HepG2 (cell line): ENCODE data around the gene ERRFI1. TPM values are rescaled to one million over a fixed set of nuclear protein-coding genes. Genes with fewer than 3 reads are reported as not detected.
A peak's percentile ranks its signal among the peaks of the same experiment; 100 is the strongest.

Experiments used
- ARNT2 ChIP-seq: sonication (generic); formaldehyde crosslinking; IDR thresholded peaks from 2 replicates; pipeline ENCODE4 v1.8.0; 2022; ENCODE audit warnings: mild to moderate bottlenecking, low read depth, missing genetic modification reagents, moderate library complexity
- DMAP1 ChIP-seq: IDR thresholded peaks from 2 replicates; pipeline ENCODE4 v1.6.1; 2016
- GFI1 ChIP-seq: sonication (generic); formaldehyde crosslinking; IDR thresholded peaks from 2 replicates; pipeline ENCODE4 v1.5.0; 2020; ENCODE audit warnings: missing genetic modification reagents, mild to moderate bottlenecking, borderline replicate concordance
- JDP2 ChIP-seq: sonication (generic); formaldehyde crosslinking; IDR thresholded peaks from 2 replicates; pipeline ENCODE4 v1.8.1; 2022; ENCODE audit warnings: missing genetic modification reagents, borderline replicate concordance
- MAFF ChIP-seq: IDR thresholded peaks from 2 replicates; pipeline ENCODE4 v1.6.1; 2011; ENCODE audit warnings: low read depth, low read length, improper control_type of control experiment
- NR1H2 ChIP-seq: sonication (generic); formaldehyde crosslinking; IDR thresholded peaks from 2 replicates; pipeline ENCODE4 v1.8.1; 2022; ENCODE audit warnings: low read depth, missing genetic modification reagents, borderline replicate concordance
- SALL1 ChIP-seq: sonication (generic); formaldehyde crosslinking; IDR thresholded peaks from 2 replicates; pipeline ENCODE4 v1.8.0; 2022; ENCODE audit warnings: mild to moderate bottlenecking, missing genetic modification reagents
- SALL2 ChIP-seq: sonication (generic); formaldehyde crosslinking; IDR thresholded peaks from 2 replicates; pipeline ENCODE4 v1.8.1; 2023; ENCODE audit warnings: mild to moderate bottlenecking, missing genetic modification reagents, inconsistent platforms
- ZHX2 ChIP-seq, 2 experiments: sonication (generic) in 1 of 2; formaldehyde crosslinking in 1 of 2; IDR thresholded peaks; 2 replicates each; pipeline versions ENCODE4 v1.6.1 to v1.9.0; 2014 to 2022; ENCODE audit warnings: antibody characterized with exemption in 1 of 2, borderline replicate concordance in 1 of 2, inconsistent platforms in 1 of 2, low read depth in 1 of 2, missing genetic modification reagents in 1 of 2
- ZNF143 ChIP-seq: sonication (generic); formaldehyde crosslinking; IDR thresholded peaks from 2 replicates; pipeline ENCODE4 v1.4.0; 2020; ENCODE audit warnings: missing genetic modification reagents
- ZNF225 ChIP-seq: sonication (generic); formaldehyde crosslinking; IDR thresholded peaks from 2 replicates; pipeline ENCODE4 v1.4.0; 2020; ENCODE audit warnings: mild to moderate bottlenecking, missing genetic modification reagents
- ZNF430 ChIP-seq: sonication (generic); formaldehyde crosslinking; IDR thresholded peaks from 2 replicates; pipeline ENCODE4 v1.9.0; 2021; ENCODE audit warnings: mild to moderate bottlenecking, missing genetic modification reagents
- ZNF446 ChIP-seq: sonication (generic); formaldehyde crosslinking; IDR thresholded peaks from 2 replicates; pipeline ENCODE4 v1.5.0; 2020; ENCODE audit warnings: mild to moderate bottlenecking, missing genetic modification reagents
- ZNF780A ChIP-seq: sonication (generic); formaldehyde crosslinking; IDR thresholded peaks from 2 replicates; pipeline ENCODE4 v1.8.0; 2022; ENCODE audit warnings: mild to moderate bottlenecking, missing genetic modification reagents, moderate library complexity
- ZNF816 ChIP-seq: sonication (generic); formaldehyde crosslinking; IDR thresholded peaks from 2 replicates; pipeline ENCODE4 v1.8.0; 2022; ENCODE audit warnings: missing genetic modification reagents, mild to moderate bottlenecking, borderline replicate concordance
- polyA plus RNA-seq, 8 experiments: library from polyadenylated mRNA; depleted of rRNA in 3 of 8; stranded (reverse) in 7 of 8; unstranded in 1 of 8; fragments of >200 nt; fragmentation: Illumina TruSeq in 4 of 8; extraction: Trizol in 4 of 8; gene quantifications; 2 replicates each; pipeline versions ENCODE4 v1.2.1 to v1.2.3, GENCODE V29; 2011 to 2016; ENCODE audit warnings: low read depth in 4 of 8, missing spikeins in 1 of 8, mixed read lengths in 1 of 8; ENCODE audit not compliant: insufficient read depth in 1 of 8
- total RNA-seq, 5 experiments: library from RNA; depleted of rRNA; stranded (reverse); fragments of >200 nt; fragmentation: Illumina TruSeq; extraction: Trizol; gene quantifications; 2 replicates each; pipeline ENCODE4 v1.2.3, GENCODE V29; 2016; ENCODE audit warnings: low read depth in 1 of 5
- TF ChIP-seq, protein P1 (sequence below): IDR thresholded peaks from 2 replicates; pipeline ENCODE4 v1.6.1; 2016; ENCODE audit warnings: mild to moderate bottlenecking
- TF ChIP-seq, protein P2 (sequence below): sonication (generic); formaldehyde crosslinking; IDR thresholded peaks from 2 replicates; pipeline ENCODE4 v1.5.0; 2020; ENCODE audit warnings: missing genetic modification reagents
- TF ChIP-seq, protein P3 (sequence below): IDR thresholded peaks from 2 replicates; pipeline ENCODE4 v1.4.0; 2020; ENCODE audit warnings: mild to moderate bottlenecking, missing genetic modification reagents

ERRFI1 gene
- total and polyA plus RNA-seq, 2 of the 13 experiments (the other 11 are each of a cell fraction or from before 2014, with no cell fraction given), result 84.4 to 753 TPM

DNA sequence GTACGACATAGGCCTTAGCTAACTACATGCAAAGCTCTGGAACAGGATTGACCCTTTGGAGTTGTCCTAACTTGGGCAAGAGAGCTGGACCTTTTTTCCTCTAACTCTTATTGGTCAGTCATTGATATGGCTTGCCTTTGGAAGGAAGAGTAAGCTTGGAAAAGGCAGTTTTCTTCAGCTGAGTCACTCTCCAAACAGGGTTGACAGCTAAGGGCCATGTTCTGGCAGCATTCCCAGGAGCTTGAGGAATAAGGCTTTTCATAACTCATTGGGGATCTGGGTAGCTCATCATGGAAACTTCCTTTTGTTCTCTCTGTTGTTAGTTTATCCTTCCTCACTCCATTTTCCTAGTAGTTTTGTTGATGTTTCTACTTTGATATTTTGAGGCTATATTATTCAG is 14.5 kb upstream of the ERRFI1 start (continued):
- TF ChIP-seq ZHX2 (IDR thresholded peaks at IDR 0.05; ENCODE audit: low read depth) (no peak), ZHX2 (CRISPR knock-in tag; IDR thresholded peaks at IDR 0.05; ENCODE audit: borderline replicate concordance) (no peak), ARNT2 (no peak), DMAP1 (CRISPR knock-in tag) (no peak), ZNF430 (no peak), ZNF143 (CRISPR knock-in tag) (no peak), ZNF446 (CRISPR knock-in tag) (no peak), ZNF816 (CRISPR knock-in tag) (no peak), ZNF780A (CRISPR knock-in tag) (no peak), GFI1 (peak; percentile 49; the same call in 1 of the 2 replicates), SALL1 (peak; percentile 44), JDP2 (no peak), ZNF225 (CRISPR knock-in tag) (no peak), MAFF (peak; percentile 40; the same call in 1 of the 2 replicates), SALL2 (CRISPR knock-in tag) (no peak), NR1H2 (CRISPR knock-in tag) (no peak)
- TF ChIP-seq, protein P1, sequence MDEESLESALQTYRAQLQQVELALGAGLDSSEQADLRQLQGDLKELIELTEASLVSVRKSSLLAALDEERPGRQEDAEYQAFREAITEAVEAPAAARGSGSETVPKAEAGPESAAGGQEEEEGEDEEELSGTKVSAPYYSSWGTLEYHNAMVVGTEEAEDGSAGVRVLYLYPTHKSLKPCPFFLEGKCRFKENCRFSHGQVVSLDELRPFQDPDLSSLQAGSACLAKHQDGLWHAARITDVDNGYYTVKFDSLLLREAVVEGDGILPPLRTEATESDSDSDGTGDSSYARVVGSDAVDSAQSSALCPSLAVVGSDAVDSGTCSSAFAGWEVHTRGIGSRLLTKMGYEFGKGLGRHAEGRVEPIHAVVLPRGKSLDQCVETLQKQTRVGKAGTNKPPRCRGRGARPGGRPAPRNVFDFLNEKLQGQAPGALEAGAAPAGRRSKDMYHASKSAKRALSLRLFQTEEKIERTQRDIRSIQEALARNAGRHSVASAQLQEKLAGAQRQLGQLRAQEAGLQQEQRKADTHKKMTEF (CRISPR knock-in tag), result peak; percentile 43; the same call in 1 of the 2 replicates
- TF ChIP-seq, protein P2, sequence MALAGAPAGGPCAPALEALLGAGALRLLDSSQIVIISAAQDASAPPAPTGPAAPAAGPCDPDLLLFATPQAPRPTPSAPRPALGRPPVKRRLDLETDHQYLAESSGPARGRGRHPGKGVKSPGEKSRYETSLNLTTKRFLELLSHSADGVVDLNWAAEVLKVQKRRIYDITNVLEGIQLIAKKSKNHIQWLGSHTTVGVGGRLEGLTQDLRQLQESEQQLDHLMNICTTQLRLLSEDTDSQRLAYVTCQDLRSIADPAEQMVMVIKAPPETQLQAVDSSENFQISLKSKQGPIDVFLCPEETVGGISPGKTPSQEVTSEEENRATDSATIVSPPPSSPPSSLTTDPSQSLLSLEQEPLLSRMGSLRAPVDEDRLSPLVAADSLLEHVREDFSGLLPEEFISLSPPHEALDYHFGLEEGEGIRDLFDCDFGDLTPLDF, result no peak
- TF ChIP-seq, protein P3, sequence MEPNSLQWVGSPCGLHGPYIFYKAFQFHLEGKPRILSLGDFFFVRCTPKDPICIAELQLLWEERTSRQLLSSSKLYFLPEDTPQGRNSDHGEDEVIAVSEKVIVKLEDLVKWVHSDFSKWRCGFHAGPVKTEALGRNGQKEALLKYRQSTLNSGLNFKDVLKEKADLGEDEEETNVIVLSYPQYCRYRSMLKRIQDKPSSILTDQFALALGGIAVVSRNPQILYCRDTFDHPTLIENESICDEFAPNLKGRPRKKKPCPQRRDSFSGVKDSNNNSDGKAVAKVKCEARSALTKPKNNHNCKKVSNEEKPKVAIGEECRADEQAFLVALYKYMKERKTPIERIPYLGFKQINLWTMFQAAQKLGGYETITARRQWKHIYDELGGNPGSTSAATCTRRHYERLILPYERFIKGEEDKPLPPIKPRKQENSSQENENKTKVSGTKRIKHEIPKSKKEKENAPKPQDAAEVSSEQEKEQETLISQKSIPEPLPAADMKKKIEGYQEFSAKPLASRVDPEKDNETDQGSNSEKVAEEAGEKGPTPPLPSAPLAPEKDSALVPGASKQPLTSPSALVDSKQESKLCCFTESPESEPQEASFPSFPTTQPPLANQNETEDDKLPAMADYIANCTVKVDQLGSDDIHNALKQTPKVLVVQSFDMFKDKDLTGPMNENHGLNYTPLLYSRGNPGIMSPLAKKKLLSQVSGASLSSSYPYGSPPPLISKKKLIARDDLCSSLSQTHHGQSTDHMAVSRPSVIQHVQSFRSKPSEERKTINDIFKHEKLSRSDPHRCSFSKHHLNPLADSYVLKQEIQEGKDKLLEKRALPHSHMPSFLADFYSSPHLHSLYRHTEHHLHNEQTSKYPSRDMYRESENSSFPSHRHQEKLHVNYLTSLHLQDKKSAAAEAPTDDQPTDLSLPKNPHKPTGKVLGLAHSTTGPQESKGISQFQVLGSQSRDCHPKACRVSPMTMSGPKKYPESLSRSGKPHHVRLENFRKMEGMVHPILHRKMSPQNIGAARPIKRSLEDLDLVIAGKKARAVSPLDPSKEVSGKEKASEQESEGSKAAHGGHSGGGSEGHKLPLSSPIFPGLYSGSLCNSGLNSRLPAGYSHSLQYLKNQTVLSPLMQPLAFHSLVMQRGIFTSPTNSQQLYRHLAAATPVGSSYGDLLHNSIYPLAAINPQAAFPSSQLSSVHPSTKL, result peak; percentile 90
